Activated CD4-positive, alpha-beta T cell treated with anti-CD3 and anti-CD28 coated beads, Interleukin-2, amount 50 U/mL, for 1 hour (primary cell): ENCODE measurements around the gene TOR1B.

Experiments used
- DNase-seq: peaks from one replicate; pipeline ENCODE4 v3.0.0-alpha.2; 2020

TOR1B gene

GRCh38 chr9:129849901-129850300 is 46.9 kb downstream of the TOR1B start:
- no peak for DNase-seq

GRCh38 chr9:129850821-129851550 is 48.0 kb downstream of the TOR1B start:
- DNase-seq = no peak

- DNase-seq = no peak
Measured at GRCh38 chr9:129851821-129852220, 48.8 kb downstream of the TOR1B start.

GRCh38 chr9:129852579-129852978 is 49.6 kb downstream of the TOR1B start:
- no peak for DNase-seq

GRCh38 chr9:129853614-129854013 is 50.6 kb downstream of the TOR1B start:
- DNase-seq = no peak

- no peak for DNase-seq
Measured at GRCh38 chr9:129854588-129855110, 51.7 kb downstream of the TOR1B start.

- DNase-seq = no peak
Measured at GRCh38 chr9:129857207-129857606, 54.2 kb downstream of the TOR1B start.

- DNase-seq = no peak
Measured at GRCh38 chr9:129858167-129858962, 55.4 kb downstream of the TOR1B start.
